Coronary artery (tissue), 2 donors: ENCODE measurements around the gene ADGRD1.

Source experiments
- DNase-seq: peaks from one replicate; pipeline ENCODE4 v3.0.0-alpha.2; 2017; ENCODE audit warnings: low spot score
- H3K27ac ChIP-seq, 2 donors: fragments of 200-600 bp; sonication (generic); one replicate each; pipeline ENCODE4 v1.5.1; 2016 to 2019
- H3K4me3 ChIP-seq: fragments of 200-600 bp; sonication (generic); 2 replicates; pipeline ENCODE4 v1.5.1; 2016; ENCODE audit warnings: mild to moderate bottlenecking, moderate library complexity
- TF ChIP-seq, protein P1 (sequence below): fragments of 200-600 bp; sonication (generic); IDR thresholded peaks from one replicate; pipeline ENCODE4 v1.5.1; 2019; ENCODE audit warnings: antibody characterized with exemption

Gene ADGRD1

DNA sequence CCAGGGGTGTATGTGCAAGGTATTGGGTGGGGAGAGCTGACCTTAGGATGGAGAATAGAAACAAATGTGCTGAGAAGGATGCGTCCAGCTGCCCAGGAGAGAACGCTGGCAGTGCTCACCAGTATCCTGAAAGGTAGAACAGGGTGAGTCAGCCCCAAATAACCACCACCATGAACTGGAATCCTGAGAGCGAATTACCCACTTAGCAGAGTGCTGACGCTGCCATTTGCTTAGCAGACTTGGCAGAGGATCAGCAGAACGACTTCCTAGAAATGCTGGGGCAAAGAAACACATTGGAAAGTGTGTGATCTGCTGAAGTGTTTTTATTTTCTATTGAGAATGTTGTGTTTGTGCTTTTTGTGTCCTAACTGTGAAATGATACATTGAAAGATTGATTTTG, 213.6 kb downstream of the ADGRD1 start:
- Histone ChIP-seq H3K4me3 (no peak overlapping the region), H3K27ac (no peak overlapping the region)
- no peak for DNase-seq
- TF ChIP-seq, protein P1, sequence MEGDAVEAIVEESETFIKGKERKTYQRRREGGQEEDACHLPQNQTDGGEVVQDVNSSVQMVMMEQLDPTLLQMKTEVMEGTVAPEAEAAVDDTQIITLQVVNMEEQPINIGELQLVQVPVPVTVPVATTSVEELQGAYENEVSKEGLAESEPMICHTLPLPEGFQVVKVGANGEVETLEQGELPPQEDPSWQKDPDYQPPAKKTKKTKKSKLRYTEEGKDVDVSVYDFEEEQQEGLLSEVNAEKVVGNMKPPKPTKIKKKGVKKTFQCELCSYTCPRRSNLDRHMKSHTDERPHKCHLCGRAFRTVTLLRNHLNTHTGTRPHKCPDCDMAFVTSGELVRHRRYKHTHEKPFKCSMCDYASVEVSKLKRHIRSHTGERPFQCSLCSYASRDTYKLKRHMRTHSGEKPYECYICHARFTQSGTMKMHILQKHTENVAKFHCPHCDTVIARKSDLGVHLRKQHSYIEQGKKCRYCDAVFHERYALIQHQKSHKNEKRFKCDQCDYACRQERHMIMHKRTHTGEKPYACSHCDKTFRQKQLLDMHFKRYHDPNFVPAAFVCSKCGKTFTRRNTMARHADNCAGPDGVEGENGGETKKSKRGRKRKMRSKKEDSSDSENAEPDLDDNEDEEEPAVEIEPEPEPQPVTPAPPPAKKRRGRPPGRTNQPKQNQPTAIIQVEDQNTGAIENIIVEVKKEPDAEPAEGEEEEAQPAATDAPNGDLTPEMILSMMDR, result no peak

DNA sequence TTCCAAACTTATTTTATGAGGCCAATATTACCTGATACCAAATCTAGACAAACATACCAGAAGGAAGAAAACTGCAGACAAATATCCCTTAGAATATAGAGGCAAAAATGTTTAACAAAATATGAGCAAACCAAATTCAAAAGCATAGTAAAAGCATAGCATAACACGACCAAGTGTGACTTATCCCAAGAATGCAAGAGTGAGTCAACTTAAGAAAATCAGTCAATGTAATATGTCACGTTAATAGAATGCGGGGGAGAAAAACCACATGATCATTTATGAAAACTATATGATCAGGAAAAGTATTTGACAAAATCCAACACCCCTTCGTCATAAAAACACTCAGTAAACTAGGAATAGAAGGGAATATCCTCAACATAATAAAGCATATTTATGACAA, 217.3 kb downstream of the ADGRD1 start:
- DNase-seq, result no peak
- TF ChIP-seq, protein P1, result no peak

DNA sequence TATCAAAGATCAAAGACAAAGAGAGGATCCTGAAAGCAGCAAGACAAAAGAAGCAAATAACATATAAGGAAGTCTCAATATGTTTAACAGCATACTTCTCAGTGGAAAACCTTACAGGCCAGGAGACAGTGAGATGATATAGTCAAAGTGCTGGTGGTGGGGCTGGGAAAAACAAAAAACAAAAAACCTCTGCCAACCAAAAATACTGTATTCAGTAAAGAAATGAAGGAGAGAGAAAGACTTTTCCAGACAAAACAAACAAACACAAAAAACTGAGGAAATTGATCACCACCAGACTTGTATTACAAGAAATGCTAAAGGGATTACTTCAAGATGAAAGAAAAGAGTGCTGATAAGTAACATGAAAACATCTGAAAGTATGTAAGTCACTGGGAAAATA, 221.2 kb downstream of the ADGRD1 start:
- H3K4me3 ChIP-seq, result no peak overlapping the region
- no peak for DNase-seq
- no peak overlapping the region for H3K27ac ChIP-seq
- TF ChIP-seq, protein P1, result no peak

More for the DNA sequence above, 217.3 kb downstream of the ADGRD1 start:
- H3K4me3 ChIP-seq, result no peak overlapping the region
- no peak overlapping the region for H3K27ac ChIP-seq

DNA sequence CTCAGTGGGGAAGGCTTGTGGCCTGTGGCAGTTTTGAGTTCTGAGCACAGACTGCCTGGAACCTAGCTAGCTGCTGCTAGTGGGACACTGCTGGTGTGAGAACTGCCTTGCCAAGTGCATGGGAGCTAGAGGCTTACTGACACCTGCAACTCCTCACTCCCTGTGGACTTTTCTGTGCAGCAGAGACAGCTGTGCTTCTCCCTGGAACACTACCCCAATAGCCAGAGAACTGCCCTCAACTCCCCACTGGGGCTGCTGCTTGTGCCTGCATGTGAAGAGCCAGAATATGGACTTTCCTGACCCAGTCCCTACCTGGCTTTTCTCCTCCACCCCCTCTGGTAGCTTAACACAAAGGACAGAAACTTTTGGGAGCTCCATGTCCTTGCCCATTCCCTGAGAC, 222.6 kb downstream of the ADGRD1 start:
- no peak for DNase-seq
- H3K27ac ChIP-seq, result no peak overlapping the region
- H3K4me3 ChIP-seq, result no peak overlapping the region
- TF ChIP-seq, protein P1, result no peak

DNA sequence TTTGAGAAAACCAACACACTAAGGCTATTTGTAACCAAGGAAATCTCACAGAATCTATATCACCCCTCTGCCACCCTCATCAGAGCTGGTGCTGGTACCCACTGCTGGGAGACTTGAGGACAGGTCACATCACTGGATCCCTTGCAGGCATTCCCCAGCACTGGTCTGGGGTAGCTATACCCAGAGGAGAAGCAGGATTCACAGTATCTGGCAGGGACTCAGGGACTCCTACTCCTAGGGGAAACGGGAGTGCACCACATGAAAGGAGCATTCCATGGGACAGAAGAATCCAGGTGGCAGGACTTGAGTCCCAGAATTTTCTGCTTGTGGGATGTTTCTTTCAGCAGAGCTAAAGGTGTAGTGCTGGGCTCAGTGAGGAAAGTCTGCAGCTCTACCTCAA, 223.2 kb downstream of the ADGRD1 start:
- H3K4me3 ChIP-seq, result no peak overlapping the region
- H3K27ac ChIP-seq, result no peak overlapping the region
- no peak for DNase-seq
- TF ChIP-seq, protein P1, result no peak

DNA sequence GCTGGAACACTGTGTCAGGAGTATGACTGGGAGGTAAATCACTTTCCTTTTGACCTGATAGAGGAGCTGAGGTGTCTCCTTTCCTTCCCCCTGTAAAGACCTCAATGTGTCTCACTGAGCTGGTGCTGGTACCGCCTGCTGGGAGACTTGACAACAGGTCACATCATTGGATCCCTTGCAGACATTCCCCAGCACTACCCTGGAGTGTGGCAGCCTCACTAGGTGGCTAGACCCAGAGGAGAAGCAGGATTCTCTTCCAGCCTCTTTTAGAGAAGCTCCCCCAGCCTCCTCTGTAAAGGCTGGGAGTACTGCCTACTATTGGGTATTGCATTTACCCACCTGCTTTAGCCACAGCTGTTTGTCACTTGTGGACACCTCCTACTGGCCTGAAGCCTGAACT, 223.9 kb downstream of the ADGRD1 start:
- Histone ChIP-seq H3K4me3 (no peak overlapping the region), H3K27ac (no peak overlapping the region)
- TF ChIP-seq, protein P1, result no peak
- no peak for DNase-seq

DNA sequence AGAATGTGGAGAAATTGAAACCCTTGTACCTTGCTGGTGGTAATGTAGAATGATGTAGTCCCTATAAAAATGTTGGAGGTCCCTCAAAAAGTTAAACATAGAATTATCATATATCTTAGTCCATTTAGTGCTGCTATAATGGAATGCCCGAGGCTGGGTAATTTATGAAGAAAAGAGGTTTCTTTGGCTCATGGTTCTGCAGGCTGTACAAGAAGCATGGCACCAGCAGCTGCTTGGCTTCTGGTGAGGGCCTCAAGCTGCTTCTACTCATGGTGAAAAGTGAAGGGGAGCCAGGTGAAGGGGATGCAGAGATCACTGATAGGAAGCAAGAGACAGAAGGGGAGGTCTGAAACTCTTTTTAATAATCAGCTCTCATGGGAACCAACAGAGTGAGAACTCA, 233.9 kb downstream of the ADGRD1 start:
- H3K4me3 ChIP-seq, result no peak overlapping the region
- TF ChIP-seq, protein P1, result no peak
- H3K27ac ChIP-seq, result no peak overlapping the region
- DNase-seq, result no peak
